SK-N-DZ (cell line): Measurements from ENCODE around the gene SEL1L3.

Source experiments
- DNase-seq: peaks from one replicate; pipeline ENCODE4 v3.0.0-alpha.2; 2015; ENCODE audit warnings: low spot score

SEL1L3 gene

GRCh38 chr4:25818371-25818871 lies 44.4 kb downstream of the SEL1L3 start:
- DNase-seq: no peak

- no peak for DNase-seq
Observed at GRCh38 chr4:25817059-25817681, 45.6 kb downstream of the SEL1L3 start.

DNA sequence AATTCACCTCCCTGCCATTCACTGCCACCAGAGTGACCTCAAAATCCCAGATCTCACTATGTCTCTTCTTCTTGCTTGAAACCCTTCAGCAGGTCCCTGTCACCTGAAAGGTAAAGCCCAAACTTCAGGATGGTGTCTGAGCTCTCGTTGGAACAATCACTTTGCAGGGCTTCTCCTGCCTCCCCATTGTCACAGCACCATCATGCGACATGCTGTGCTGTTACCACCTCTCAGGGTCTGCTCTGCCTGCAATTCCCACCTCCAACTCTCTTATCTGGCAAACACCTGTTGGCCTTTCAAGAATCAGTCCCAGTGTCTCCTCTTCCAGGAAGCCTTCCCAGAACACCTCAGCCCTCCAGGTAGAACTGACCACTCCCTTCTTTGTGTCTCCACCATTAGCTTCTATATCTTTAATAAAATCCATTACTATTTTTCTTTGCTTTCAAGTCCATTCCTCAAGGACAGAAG lies 46.2 kb downstream of the SEL1L3 start:
- no peak for DNase-seq

GRCh38 chr4:25815586-25815985 lies 47.2 kb downstream of the SEL1L3 start:
- DNase-seq: no peak

- no peak for DNase-seq
Observed at GRCh38 chr4:25814301-25815136, 48.3 kb downstream of the SEL1L3 start.

GRCh38 chr4:25813448-25814106 lies 49.2 kb downstream of the SEL1L3 start:
- DNase-seq: no peak

DNA sequence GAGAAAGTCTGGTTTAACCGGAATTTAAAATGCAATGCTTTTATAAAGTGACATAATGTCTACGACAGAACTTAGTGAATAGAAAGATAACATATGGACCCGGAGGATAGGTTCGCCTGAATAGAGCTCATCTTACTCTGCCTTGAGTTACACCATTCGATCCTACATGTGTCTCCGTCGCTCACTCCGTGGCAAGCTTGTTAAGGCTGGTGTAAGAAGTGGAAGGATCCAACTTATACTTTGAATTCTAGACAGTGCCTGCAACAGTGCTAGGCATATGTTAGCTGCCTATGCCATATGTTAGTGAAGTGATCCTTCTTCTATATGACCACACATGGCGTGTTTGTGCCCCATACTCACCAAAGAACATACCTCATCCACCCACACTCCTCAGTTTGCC lies 50.9 kb downstream of the SEL1L3 start:
- no peak for DNase-seq

GRCh38 chr4:25811374-25811690 lies 51.5 kb downstream of the SEL1L3 start:
- no peak for DNase-seq

DNA sequence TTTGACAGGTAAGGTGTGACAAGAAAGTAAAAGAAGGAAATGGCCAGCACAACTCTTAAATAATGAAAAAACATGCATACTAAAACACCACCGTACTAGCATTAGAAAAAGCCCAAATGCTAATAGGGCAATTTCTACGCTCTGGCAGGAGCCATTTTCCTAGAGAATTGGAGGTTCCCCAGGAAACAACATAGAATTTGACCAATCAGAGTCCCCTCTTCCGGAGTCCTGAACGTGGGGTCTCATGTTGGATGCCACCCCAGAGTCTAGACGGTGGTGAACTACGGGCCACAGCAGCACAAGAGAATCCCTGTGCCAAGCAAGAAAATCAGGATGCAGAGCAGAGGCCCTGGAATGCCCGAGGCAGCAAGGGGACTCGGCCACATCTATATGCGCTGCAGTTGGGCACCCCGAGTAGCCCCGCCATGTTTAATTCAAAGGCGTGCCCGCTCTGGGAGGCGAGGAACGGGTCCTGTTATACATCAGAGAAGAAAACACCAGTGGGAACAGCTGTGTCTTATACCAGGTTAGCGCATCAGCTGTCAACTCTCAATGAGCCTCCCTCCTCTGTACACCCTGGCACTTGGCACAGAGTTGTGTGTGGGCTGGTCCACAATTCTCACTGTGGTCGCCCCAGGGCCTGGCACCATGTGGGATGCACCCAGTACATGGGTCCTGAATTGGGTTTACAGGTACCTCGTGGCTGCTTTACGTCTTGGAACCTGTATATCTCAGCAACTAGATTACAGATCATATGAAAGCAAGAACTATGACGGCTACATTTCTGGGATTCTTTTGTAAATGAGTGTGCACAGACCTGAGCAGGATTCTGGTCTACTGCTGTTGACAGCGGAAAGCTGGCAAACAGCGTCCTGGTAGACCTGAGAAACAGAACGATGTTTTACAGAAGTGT lies 52.1 kb downstream of the SEL1L3 start:
- no peak for DNase-seq

- no peak for DNase-seq
Observed at GRCh38 chr4:25809996-25810395, 52.8 kb downstream of the SEL1L3 start.

- no peak for DNase-seq
Observed at GRCh38 chr4:25807102-25807728, 55.6 kb downstream of the SEL1L3 start.

- no peak for DNase-seq
Observed at GRCh38 chr4:25805255-25805860, 57.4 kb downstream of the SEL1L3 start.

- DNase-seq: no peak
Observed at GRCh38 chr4:25803720-25804225, 59.0 kb downstream of the SEL1L3 start.

DNA sequence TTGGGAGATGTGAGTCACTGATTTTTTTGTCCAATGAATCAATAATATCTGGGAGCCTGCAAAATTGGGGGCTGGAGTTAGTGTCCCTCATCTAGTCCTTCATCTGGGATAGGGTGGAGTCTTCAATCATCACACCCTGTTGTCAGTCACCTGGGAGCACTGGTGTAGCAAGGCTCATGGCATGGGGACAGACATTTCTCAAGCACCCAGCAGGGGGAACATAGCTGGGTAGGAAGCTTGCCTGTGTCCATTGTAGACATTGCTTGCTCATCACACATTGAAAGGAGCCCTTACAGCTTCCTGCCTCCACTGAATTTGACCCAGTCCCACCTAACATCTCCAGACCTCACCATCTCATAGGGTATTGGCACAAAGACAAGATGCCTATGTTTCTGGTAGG lies 61.2 kb downstream of the SEL1L3 start:
- DNase-seq: no peak

- DNase-seq: no peak
Observed at GRCh38 chr4:25800245-25800644, 62.5 kb downstream of the SEL1L3 start.

DNA sequence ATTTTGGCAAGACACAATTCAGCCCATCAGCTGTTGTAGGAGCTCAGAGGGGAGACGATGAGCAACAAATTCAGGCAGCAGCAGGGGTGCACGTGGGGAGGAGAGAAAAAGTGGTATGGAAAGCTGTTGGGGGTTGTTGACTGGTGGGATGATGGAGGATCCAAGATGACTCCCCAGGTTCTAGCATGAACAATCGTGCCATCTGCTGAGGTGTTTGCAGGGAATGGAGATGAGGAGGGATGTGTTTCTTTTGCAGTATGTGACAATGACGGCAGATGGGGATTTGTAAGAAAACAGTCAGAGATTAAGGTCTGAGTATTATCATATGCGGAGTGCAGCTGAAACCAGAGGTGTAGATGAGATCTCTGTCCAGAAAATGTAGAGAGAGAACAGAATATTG lies 63.3 kb downstream of the SEL1L3 start:
- DNase-seq: no peak

- DNase-seq: no peak
Observed at GRCh38 chr4:25797136-25797535, 65.7 kb downstream of the SEL1L3 start.

- peak; percentile 9 for DNase-seq
Observed at GRCh38 chr4:25795566-25796454, 67.0 kb downstream of the SEL1L3 start.

- no peak for DNase-seq
Observed at GRCh38 chr4:25795091-25795490, 67.7 kb downstream of the SEL1L3 start.
